GM19238 (cell line): ENCODE measurements around the gene ARFGEF3.
A peak's percentile ranks its signal among the peaks of the same experiment; 100 is the strongest.
"Not testable (repeated sequence)": the region's sequence is repeated elsewhere in the genome, so short reads cannot be mapped to it uniquely, and the experiment has no call there.

Source experiments
- DNase-seq: peaks from one replicate; pipeline ENCODE4 v3.0.0; 2011; ENCODE audit warnings: low spot score; ENCODE audit not compliant: insufficient read length

ARFGEF3 gene, protein sequence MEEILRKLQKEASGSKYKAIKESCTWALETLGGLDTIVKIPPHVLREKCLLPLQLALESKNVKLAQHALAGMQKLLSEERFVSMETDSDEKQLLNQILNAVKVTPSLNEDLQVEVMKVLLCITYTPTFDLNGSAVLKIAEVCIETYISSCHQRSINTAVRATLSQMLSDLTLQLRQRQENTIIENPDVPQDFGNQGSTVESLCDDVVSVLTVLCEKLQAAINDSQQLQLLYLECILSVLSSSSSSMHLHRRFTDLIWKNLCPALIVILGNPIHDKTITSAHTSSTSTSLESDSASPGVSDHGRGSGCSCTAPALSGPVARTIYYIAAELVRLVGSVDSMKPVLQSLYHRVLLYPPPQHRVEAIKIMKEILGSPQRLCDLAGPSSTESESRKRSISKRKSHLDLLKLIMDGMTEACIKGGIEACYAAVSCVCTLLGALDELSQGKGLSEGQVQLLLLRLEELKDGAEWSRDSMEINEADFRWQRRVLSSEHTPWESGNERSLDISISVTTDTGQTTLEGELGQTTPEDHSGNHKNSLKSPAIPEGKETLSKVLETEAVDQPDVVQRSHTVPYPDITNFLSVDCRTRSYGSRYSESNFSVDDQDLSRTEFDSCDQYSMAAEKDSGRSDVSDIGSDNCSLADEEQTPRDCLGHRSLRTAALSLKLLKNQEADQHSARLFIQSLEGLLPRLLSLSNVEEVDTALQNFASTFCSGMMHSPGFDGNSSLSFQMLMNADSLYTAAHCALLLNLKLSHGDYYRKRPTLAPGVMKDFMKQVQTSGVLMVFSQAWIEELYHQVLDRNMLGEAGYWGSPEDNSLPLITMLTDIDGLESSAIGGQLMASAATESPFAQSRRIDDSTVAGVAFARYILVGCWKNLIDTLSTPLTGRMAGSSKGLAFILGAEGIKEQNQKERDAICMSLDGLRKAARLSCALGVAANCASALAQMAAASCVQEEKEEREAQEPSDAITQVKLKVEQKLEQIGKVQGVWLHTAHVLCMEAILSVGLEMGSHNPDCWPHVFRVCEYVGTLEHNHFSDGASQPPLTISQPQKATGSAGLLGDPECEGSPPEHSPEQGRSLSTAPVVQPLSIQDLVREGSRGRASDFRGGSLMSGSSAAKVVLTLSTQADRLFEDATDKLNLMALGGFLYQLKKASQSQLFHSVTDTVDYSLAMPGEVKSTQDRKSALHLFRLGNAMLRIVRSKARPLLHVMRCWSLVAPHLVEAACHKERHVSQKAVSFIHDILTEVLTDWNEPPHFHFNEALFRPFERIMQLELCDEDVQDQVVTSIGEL (N-terminal part only)

DNA sequence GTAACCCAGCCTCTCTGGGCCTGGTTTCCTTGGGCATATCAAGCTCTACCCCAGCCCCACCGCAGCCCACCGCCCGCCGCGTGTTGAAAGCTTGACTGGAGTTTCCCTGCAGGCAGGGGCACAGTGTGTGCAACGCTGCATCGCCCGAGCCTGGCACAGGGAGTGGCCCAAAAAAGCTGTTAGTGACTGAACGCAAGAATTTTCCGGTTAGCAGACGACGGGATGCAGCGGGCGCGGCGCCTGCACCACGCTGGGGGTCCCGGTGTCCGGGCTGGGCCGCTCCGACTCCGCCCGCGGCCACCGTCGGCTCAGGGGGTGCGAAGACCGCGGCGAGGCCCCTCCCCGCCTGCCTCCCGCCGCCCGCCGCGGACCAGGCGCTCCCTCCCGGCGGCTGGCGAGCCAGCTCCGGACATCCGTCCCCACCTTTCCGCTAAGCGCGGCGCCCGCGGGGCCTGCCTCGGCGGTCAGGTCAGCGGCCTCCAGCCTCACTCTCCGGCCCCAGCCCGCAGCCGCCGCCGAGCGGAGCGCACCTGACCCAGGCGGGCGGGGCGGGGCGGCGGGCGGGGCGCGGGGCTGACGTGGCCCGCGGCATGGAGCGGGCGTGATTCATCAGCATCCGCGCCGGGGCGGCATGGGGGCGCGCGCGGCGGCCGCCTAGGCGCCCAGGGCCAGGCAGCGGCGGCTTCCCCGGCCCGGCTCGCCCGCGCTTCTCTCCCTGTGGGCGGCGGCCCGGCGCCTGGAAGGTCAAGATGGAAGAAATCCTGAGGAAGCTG is at the start of gene ARFGEF3:
TSS of gene ARFGEF3 (plus strand) at position 602 of the 773 bp plus-strand sequence. CDS start at position 750, 148 bp downstream.
- peak; percentile 19 for DNase-seq

DNA sequence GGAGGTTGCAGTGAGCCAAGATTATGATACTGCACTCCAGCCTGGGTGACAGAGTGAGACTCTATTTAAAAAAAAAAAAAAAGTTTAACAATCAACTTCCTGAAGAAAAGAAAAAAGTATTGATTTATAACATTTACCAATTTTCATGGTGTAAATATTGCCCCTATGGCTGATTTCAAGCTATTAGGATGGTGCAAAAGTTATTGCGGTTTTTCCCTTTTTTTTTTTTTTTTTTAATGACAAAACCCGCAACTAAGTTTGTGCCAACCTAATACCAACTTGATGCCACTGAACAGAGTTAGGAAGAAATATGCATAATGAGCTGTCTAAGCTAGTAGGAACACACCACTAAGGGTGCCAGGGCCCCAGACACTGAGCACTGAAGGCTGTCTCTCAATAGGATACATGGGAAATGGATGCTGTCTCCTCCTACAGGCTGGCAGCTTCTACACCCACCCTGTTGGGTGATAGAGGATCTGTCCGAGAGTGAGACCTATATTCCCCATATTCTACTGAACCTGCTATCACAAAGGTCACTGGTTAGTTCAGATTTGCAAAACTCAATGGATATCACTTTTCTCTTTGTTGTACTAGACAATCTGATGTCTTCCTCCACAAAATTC is 48.0 kb upstream of the ARFGEF3 start:
- DNase-seq: no peak

DNA sequence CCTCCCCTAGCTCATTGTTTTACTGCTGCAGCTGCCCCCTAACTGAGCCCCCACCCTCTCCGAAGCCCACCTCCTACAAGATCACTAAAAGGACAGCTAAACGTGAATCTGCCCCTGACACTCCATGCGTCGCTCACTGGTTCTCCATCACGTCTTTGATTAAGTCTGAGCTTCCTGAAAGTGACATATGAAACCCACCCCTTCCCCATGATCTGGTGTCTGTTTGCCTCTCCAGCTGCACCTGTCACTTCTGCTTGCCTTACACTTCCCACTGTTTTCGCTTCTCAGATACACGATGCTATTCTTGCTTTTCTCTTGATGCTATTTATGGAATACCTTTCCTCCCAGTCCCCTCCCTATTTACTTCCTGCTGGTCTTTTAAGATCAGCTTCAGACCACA is 46.5 kb upstream of the ARFGEF3 start:
- no peak for DNase-seq

DNA sequence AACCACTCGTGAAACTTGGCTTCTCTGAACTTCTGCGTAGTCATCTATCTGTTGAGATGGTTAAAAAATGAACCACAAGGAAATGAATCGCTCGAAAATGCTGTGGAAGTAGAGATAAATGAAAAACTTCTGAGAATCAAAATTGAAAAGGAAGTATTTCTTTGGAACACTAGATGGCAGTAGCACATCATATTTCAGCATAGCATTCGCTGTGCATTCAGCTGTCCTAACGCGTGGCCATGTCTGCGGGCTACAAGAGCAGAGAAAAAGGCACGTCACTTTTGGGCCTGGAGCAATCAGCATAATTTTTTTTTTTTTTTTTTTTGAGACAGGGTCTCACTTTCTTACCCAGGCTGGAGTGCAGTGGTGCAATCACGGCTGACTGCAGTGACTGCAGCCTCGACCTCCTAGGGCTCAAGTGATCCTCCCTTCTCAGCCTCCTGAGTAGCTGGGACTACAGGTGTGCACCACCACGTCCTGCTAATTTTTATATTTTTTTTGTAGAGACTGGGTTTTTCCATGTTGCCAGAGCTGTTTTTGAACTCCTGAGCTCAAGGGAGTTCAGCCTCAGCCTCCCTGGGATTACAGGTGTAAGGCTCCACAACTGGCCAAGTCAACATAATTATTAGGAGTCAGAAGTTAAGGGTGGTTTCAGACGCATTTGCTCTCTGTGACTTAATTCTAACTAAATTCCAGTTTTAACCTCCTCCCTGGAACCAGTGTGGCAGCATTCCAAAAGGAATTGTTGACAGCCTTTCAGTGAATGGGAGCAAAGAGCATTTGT is 45.7 kb upstream of the ARFGEF3 start:
- peak; percentile 45 for DNase-seq

GRCh38 chr6:138116661-138116999 is 45.1 kb upstream of the ARFGEF3 start:
- DNase-seq: no peak

DNA sequence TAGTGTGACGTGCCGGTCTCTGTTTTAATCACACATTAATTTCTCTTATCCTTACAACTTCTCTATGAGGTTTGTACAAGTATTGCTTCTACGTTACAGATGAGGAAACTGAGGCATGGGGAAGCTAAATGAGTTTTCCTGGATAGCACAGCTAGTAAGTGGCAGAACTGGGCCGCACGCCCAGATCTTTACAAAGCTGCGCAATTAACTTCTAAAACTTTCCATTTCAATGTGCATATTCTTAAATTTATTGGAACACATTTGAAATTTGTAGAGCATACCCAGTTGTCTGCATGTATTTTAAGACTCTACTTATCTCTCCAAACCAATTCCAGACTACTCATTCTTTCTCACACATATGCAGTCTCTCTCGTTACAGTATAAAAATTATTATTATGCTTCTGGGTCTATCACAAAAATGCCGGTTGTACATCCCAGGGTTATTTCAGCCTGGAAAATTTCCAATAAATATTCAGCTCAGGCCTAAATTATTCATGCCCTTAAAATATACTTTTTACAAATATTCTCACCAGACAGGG is 44.3 kb upstream of the ARFGEF3 start:
- no peak for DNase-seq

- DNase-seq: not testable (repeated sequence)
Observed at GRCh38 chr6:138119229-138119628, 42.5 kb upstream of the ARFGEF3 start.

DNA sequence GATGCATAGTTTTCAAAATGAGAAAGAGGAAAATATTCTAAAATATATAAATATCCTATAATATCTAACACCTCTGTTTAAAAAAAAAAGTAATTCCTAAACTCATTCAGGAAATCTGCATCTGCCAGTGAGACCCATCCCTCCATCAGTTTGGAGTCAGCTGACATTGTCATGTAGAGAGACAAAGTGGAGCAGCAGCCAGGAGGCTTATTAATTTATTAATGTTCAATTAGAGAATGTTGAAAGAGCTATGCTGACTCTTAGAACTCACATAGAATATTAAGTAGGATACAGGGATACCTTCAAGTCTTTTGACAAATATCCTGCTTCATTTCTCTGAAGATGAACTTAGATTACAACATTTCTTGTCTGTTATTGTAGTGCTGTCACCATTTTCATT is 41.8 kb upstream of the ARFGEF3 start:
- DNase-seq: no peak

GRCh38 chr6:138124096-138124495 is 37.6 kb upstream of the ARFGEF3 start:
- DNase-seq: no peak

- no peak for DNase-seq
Observed at GRCh38 chr6:138128096-138128495, 33.6 kb upstream of the ARFGEF3 start.

- DNase-seq: no peak
Observed at GRCh38 chr6:138129190-138129589, 32.5 kb upstream of the ARFGEF3 start.

- DNase-seq: no peak
Observed at GRCh38 chr6:138142806-138143205, 18.9 kb upstream of the ARFGEF3 start.

- no peak for DNase-seq
Observed at GRCh38 chr6:138145402-138145801, 16.3 kb upstream of the ARFGEF3 start.

- no peak for DNase-seq
Observed at GRCh38 chr6:138146544-138146943, 15.2 kb upstream of the ARFGEF3 start.

GRCh38 chr6:138155443-138155842 is 6.3 kb upstream of the ARFGEF3 start:
- DNase-seq: no peak

GRCh38 chr6:138157986-138158638 is 3.6 kb upstream of the ARFGEF3 start:
- no peak for DNase-seq

GRCh38 chr6:138159246-138159645 is 2.5 kb upstream of the ARFGEF3 start:
- no peak for DNase-seq

GRCh38 chr6:138160329-138161087 is 1.2 kb upstream of the ARFGEF3 start:
- no peak for DNase-seq
